HepG2 (cell line): ENCODE measurements around the gene QPCT. TPM values are rescaled to one million over a fixed set of nuclear protein-coding genes. Genes with fewer than 3 reads are reported as not detected.

Source experiments
- GATAD2A ChIP-seq: IDR thresholded peaks from 2 replicates; pipeline ENCODE4 v1.6.1; 2016
- GLI4 ChIP-seq: sonication (generic); formaldehyde crosslinking; IDR thresholded peaks from 2 replicates; pipeline ENCODE4 v1.5.1; 2020; ENCODE audit warnings: missing genetic modification reagents, mild to moderate bottlenecking, moderate library complexity, borderline replicate concordance
- JARID2 ChIP-seq: sonication (generic); formaldehyde crosslinking; IDR thresholded peaks from 2 replicates; pipeline ENCODE4 v1.8.1; 2023; ENCODE audit warnings: missing genetic modification reagents, inconsistent platforms; ENCODE audit not compliant: insufficient replicate concordance
- MAFK ChIP-seq, 2 experiments: IDR thresholded peaks in 1 of 2; conservative IDR thresholded peaks in 1 of 2; 2 replicates each; pipeline ENCODE4 v1.6.1; 2011; ENCODE audit warnings: improper control_type of control experiment in 2 of 2, low read length in 2 of 2
- MBD4 ChIP-seq: IDR thresholded peaks from 2 replicates; pipeline ENCODE4 v1.6.1; 2012; ENCODE audit warnings: low read length, inconsistent platforms, borderline replicate concordance
- MIER2 ChIP-seq: IDR thresholded peaks from 2 replicates; pipeline ENCODE4 v1.6.1; 2016; ENCODE audit warnings: missing biosample characterization, missing genetic modification reagents
- MYNN ChIP-seq: sonication (generic); formaldehyde crosslinking; IDR thresholded peaks from 2 replicates; pipeline ENCODE4 v1.4.0; 2020; ENCODE audit warnings: mild to moderate bottlenecking, low read depth, missing genetic modification reagents
- SOX5 ChIP-seq: IDR thresholded peaks from 2 replicates; pipeline ENCODE4 v1.6.1; 2016; ENCODE audit warnings: borderline replicate concordance
- SRY ChIP-seq: sonication (generic); formaldehyde crosslinking; IDR thresholded peaks from 2 replicates; pipeline ENCODE4 v1.8.0; 2022; ENCODE audit warnings: mild to moderate bottlenecking, missing genetic modification reagents
- TCF7 ChIP-seq: sonication (generic); IDR thresholded peaks from 2 replicates; pipeline ENCODE4 v1.6.1; 2016; ENCODE audit warnings: antibody characterized with exemption, low read depth
- ZBTB7A ChIP-seq: sonication (generic); formaldehyde crosslinking; IDR thresholded peaks from 2 replicates; pipeline ENCODE4 v1.8.0; 2022; ENCODE audit warnings: mild to moderate bottlenecking, missing genetic modification reagents
- ZBTB7B ChIP-seq: sonication (generic); formaldehyde crosslinking; IDR thresholded peaks from 2 replicates; pipeline ENCODE4 v1.4.0; 2020; ENCODE audit warnings: missing genetic modification reagents
- ZC3H13 ChIP-seq: sonication (generic); formaldehyde crosslinking; IDR thresholded peaks from 2 replicates; pipeline ENCODE4 v1.8.1; 2023; ENCODE audit warnings: mild to moderate bottlenecking, missing genetic modification reagents, moderate library complexity
- ZKSCAN1 ChIP-seq: fragments of 150-350 bp; IDR thresholded peaks from 2 replicates; pipeline ENCODE4 v1.6.1; 2014; ENCODE audit warnings: low read length
- ZNF263 ChIP-seq: sonication (generic); formaldehyde crosslinking; IDR thresholded peaks from 2 replicates; pipeline ENCODE4 v1.4.0; 2020; ENCODE audit warnings: missing genetic modification reagents
- ZNF367 ChIP-seq: sonication (generic); formaldehyde crosslinking; IDR thresholded peaks from 2 replicates; pipeline ENCODE4 v1.4.0; 2020; ENCODE audit warnings: missing genetic modification reagents, borderline replicate concordance
- ZNF460 ChIP-seq: sonication (generic); formaldehyde crosslinking; IDR thresholded peaks from 2 replicates; pipeline ENCODE4 v1.5.1; 2020; ENCODE audit warnings: missing genetic modification reagents, mild to moderate bottlenecking, borderline replicate concordance
- ZNF629 ChIP-seq: sonication (generic); formaldehyde crosslinking; conservative IDR thresholded peaks from 2 replicates; pipeline ENCODE4 v1.5.0; 2020; ENCODE audit warnings: missing genetic modification reagents
- ZNF749 ChIP-seq: sonication (generic); formaldehyde crosslinking; IDR thresholded peaks from 2 replicates; pipeline ENCODE4 v1.8.0; 2022; ENCODE audit warnings: mild to moderate bottlenecking, missing genetic modification reagents, moderate library complexity, borderline replicate concordance
- polyA plus RNA-seq, 8 experiments: library from polyadenylated mRNA; depleted of rRNA in 3 of 8; stranded (reverse) in 7 of 8; unstranded in 1 of 8; fragments of >200 nt; fragmentation: Illumina TruSeq in 4 of 8; extraction: Trizol in 4 of 8; gene quantifications; 2 replicates each; pipeline versions ENCODE4 v1.2.1 to v1.2.3, GENCODE V29; 2011 to 2016; ENCODE audit warnings: low read depth in 4 of 8, missing spikeins in 1 of 8, mixed read lengths in 1 of 8; ENCODE audit not compliant: insufficient read depth in 1 of 8
- total RNA-seq, 5 experiments: library from RNA; depleted of rRNA; stranded (reverse); fragments of >200 nt; fragmentation: Illumina TruSeq; extraction: Trizol; gene quantifications; 2 replicates each; pipeline ENCODE4 v1.2.3, GENCODE V29; 2016; ENCODE audit warnings: low read depth in 1 of 5
- TF ChIP-seq, protein P1 (sequence below): sonication (generic); formaldehyde crosslinking; IDR thresholded peaks from 2 replicates; pipeline ENCODE4 v1.4.0; 2020; ENCODE audit warnings: missing genetic modification reagents, borderline replicate concordance
- TF ChIP-seq, protein P2 (sequence below): sonication (generic); formaldehyde crosslinking; IDR thresholded peaks from 2 replicates; pipeline ENCODE4 v1.8.0; 2022; ENCODE audit warnings: mild to moderate bottlenecking, missing genetic modification reagents
- TF ChIP-seq, protein P3 (sequence below): sonication (generic); formaldehyde crosslinking; IDR thresholded peaks from 2 replicates; pipeline ENCODE4 v1.5.0; 2020; ENCODE audit warnings: missing genetic modification reagents
- TF ChIP-seq, protein P4 (sequence below): sonication (generic); formaldehyde crosslinking; conservative IDR thresholded peaks from 2 replicates; pipeline ENCODE4 v1.4.0; 2020; ENCODE audit warnings: missing genetic modification reagents
- TF ChIP-seq, protein P5 (sequence below): sonication (generic); formaldehyde crosslinking; conservative IDR thresholded peaks from 2 replicates; pipeline ENCODE4 v1.8.0; 2022; ENCODE audit warnings: mild to moderate bottlenecking, moderate library complexity, missing genetic modification reagents

The QPCT gene
- total and polyA plus RNA-seq, 2 of the 13 experiments (the other 11 are each of a cell fraction or from before 2014, with no cell fraction given), result 0.77 to 1.2 TPM

DNA sequence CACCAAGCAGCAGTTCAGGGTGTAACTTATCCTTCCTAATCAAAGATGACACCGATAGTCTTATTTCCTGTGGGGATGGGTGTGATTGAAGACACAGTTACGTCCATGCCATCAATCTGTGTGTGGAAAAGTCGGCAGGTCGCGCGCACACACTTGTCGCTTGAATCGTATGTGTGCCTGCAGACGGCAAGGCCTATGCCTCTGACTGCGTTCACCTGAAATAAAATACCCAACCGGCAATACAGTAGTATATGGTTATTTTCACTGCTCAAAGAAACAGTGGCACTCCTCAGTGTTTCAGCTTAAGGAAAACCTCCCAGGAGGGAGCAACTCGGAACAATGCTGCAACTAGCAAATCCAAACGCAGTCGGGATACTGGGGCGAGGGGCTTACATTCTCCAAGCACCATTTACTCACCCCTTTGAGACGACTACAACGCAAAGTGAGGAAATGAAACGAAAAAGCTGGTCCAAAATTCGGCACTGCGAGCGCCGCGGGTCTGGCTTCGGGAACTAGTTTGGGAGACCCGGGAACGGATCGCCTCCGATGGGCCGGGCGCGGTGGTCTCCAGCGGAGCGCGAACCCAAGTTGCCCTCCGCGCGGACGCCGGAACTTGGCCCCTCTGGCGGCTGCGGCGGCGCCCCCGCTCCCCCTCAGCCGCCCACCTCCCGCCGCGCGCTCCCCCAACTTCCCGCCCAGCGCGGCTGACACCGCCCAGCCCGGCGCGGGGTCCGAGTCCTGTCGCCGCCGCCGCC, 20.5 kb upstream of the QPCT start (continued):
- TF ChIP-seq, protein P1, sequence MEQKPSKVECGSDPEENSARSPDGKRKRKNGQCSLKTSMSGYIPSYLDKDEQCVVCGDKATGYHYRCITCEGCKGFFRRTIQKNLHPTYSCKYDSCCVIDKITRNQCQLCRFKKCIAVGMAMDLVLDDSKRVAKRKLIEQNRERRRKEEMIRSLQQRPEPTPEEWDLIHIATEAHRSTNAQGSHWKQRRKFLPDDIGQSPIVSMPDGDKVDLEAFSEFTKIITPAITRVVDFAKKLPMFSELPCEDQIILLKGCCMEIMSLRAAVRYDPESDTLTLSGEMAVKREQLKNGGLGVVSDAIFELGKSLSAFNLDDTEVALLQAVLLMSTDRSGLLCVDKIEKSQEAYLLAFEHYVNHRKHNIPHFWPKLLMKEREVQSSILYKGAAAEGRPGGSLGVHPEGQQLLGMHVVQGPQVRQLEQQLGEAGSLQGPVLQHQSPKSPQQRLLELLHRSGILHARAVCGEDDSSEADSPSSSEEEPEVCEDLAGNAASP (CRISPR knock-in tag), result 0 out of 2 replicates have a peak, but pooled peaks have one; percentile 21
- TF ChIP-seq MBD4 (peak; percentile 48; the same call in 1 of the 2 replicates), JARID2 (peak; percentile 46), MIER2 (CRISPR knock-in tag) (no peak), TCF7 (no peak), ZKSCAN1 (no peak), ZNF749 (no peak), SRY (0 out of 2 replicates have a peak, but pooled peaks have one; percentile 61), ZNF629 (CRISPR knock-in tag) (no peak), ZC3H13 (CRISPR knock-in tag) (peak; percentile 66; the same call in 1 of the 2 replicates), MAFK (conservative IDR thresholded peaks at IDR 0.05 in 1 of 2, IDR thresholded peaks at IDR 0.05 in 1 of 2; ENCODE audit: low read length in 2 of 2) (no peak), GLI4 (CRISPR knock-in tag) (0 out of 2 replicates have a peak, but pooled peaks have one; percentile 60), MYNN (CRISPR knock-in tag) (no peak), ZNF367 (no peak), ZBTB7A (CRISPR knock-in tag) (peak; percentile 70), ZNF460 (CRISPR knock-in tag) (no peak), ZNF263 (CRISPR knock-in tag) (no peak; the same call in 1 of the 2 replicates), GATAD2A (CRISPR knock-in tag) (no peak), SOX5 (CRISPR knock-in tag) (no peak), ZBTB7B (CRISPR knock-in tag) (peak; percentile 84)
- TF ChIP-seq, protein P2, sequence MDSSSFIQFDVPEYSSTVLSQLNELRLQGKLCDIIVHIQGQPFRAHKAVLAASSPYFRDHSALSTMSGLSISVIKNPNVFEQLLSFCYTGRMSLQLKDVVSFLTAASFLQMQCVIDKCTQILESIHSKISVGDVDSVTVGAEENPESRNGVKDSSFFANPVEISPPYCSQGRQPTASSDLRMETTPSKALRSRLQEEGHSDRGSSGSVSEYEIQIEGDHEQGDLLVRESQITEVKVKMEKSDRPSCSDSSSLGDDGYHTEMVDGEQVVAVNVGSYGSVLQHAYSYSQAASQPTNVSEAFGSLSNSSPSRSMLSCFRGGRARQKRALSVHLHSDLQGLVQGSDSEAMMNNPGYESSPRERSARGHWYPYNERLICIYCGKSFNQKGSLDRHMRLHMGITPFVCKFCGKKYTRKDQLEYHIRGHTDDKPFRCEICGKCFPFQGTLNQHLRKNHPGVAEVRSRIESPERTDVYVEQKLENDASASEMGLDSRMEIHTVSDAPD (CRISPR knock-in tag), result no peak
- TF ChIP-seq, protein P3, sequence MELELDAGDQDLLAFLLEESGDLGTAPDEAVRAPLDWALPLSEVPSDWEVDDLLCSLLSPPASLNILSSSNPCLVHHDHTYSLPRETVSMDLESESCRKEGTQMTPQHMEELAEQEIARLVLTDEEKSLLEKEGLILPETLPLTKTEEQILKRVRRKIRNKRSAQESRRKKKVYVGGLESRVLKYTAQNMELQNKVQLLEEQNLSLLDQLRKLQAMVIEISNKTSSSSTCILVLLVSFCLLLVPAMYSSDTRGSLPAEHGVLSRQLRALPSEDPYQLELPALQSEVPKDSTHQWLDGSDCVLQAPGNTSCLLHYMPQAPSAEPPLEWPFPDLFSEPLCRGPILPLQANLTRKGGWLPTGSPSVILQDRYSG, result peak; percentile 6; the same call in 1 of the 2 replicates
- TF ChIP-seq, protein P4, sequence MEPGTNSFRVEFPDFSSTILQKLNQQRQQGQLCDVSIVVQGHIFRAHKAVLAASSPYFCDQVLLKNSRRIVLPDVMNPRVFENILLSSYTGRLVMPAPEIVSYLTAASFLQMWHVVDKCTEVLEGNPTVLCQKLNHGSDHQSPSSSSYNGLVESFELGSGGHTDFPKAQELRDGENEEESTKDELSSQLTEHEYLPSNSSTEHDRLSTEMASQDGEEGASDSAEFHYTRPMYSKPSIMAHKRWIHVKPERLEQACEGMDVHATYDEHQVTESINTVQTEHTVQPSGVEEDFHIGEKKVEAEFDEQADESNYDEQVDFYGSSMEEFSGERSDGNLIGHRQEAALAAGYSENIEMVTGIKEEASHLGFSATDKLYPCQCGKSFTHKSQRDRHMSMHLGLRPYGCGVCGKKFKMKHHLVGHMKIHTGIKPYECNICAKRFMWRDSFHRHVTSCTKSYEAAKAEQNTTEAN, result no peak
- TF ChIP-seq, protein P5, sequence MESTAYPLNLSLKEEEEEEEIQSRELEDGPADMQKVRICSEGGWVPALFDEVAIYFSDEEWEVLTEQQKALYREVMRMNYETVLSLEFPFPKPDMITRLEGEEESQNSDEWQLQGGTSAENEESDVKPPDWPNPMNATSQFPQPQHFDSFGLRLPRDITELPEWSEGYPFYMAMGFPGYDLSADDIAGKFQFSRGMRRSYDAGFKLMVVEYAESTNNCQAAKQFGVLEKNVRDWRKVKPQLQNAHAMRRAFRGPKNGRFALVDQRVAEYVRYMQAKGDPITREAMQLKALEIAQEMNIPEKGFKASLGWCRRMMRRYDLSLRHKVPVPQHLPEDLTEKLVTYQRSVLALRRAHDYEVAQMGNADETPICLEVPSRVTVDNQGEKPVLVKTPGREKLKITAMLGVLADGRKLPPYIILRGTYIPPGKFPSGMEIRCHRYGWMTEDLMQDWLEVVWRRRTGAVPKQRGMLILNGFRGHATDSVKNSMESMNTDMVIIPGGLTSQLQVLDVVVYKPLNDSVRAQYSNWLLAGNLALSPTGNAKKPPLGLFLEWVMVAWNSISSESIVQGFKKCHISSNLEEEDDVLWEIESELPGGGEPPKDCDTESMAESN (CRISPR knock-in tag), result peak; percentile 70
